ENCODE data around the gene KMT2E. TPM values are rescaled to one million over a fixed set of nuclear protein-coding genes. Genes with fewer than 3 reads are reported as not detected.

Gene KMT2E
- total RNA-seq, 1 experiment from 2014 or later, result 38.2 TPM

DNA sequence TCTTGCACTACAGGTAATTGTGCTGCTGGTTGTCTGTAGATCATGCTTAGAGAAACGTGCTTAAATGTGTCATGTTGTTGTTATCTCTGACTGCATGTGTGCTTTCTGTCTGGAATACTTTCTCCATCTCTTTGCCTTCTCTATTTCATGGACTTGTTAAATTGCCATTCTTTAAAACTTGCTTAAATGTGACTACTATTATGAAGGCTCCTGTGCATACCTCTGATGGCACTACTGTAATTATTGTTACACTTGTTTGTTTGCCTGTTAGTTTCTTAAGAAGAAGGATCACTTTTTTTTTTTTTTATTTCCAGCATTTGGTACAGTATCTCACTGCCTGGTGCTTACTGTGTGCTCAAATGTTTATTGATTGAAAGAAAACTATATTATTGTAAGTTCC lies 41.6 kb downstream of the KMT2E start:
- Histone ChIP-seq H3K23me2 (ENCODE audit: insufficient read length, low read depth, low read length, poor library complexity, severe bottlenecking) (no peaks in the 10 kb centered on the region), H3K4me1 (ENCODE audit: insufficient read depth, low read length) (no peaks in the 10 kb centered on the region; the same call in 1 of the 2 replicates), H3K27me3 (ENCODE audit: insufficient read depth, low read length) (no peaks in the 10 kb centered on the region), H3K23ac (ENCODE audit: insufficient read length, low read depth, low read length) (no peak overlapping the region), H2BK20ac (ENCODE audit: low read depth, low read length, poor library complexity, severe bottlenecking) (no peak overlapping the region), H4K20me1 (ENCODE audit: control insufficient read depth, insufficient read depth, insufficient read length) (no peaks in the 10 kb centered on the region), H3K79me2 (ENCODE audit: insufficient read depth, low read length) (peaks cover 4% of the 10 kb centered on the region; the same call in 1 of the 2 replicates), H2BK5ac (ENCODE audit: insufficient read length, low read length) (no peak overlapping the region), H3K56ac (ENCODE audit: insufficient read length, low read depth, low read length) (no peak overlapping the region), H3K4me2 (ENCODE audit: insufficient read depth, insufficient read length, low read length) (no peak overlapping the region), H3K9me3 (ENCODE audit: control insufficient read depth, low read depth, low read length) (no peaks in the 10 kb centered on the region), H2BK15ac (ENCODE audit: low read depth, low read length) (no peak overlapping the region), H2AFZ (ENCODE audit: low read length) (no peak overlapping the region), H3K27ac (ENCODE audit: insufficient read length, low read depth, low read length) (no peak overlapping the region), H4K5ac (ENCODE audit: insufficient read length, low read depth, low read length) (no peak overlapping the region), H2BK12ac (ENCODE audit: insufficient read length, low read depth, low read length) (no peak overlapping the region), H3K14ac (ENCODE audit: insufficient read depth, low read length) (no peak overlapping the region), H3K9ac (ENCODE audit: extremely low read depth, insufficient read length, low read length) (no peak overlapping the region), H4K91ac (ENCODE audit: insufficient read length, low read depth, low read length) (no peak overlapping the region), H2AK5ac (ENCODE audit: insufficient read length, low read length) (no peak overlapping the region), H2BK120ac (ENCODE audit: low read depth, low read length, poor library complexity, severe bottlenecking) (no peak overlapping the region), H3K4ac (ENCODE audit: low read depth, low read length) (no peak overlapping the region), H3K79me1 (ENCODE audit: insufficient read depth, low read depth, low read length, poor library complexity, severe bottlenecking) (peaks cover 3% of the 10 kb centered on the region), H3T11ph (ENCODE audit: low read length) (no peak overlapping the region), H4K8ac (replicated peaks; ENCODE audit: insufficient read length, low read depth, low read length) (no peak overlapping the region), H3K18ac (ENCODE audit: insufficient read length, low read depth, low read length) (no peak overlapping the region)
- H3K27ac Mint-ChIP-seq, result peak overlapping the region in 1 of 3 experiments; percentile 15; a peak in 1 of 7 replicates
- peaks cover 15 to 20% of the 10 kb centered on the region in 2 experiments for H3K4me1 Mint-ChIP-seq
- peaks cover 6 to 35% (median 27%) of the 10 kb centered on the region in 3 experiments; a peak in 6 of 7 replicates for H3K36me3 Mint-ChIP-seq (ENCODE audit: insufficient read depth in 1 of 3, low read depth in 3 of 3)
- no peak overlapping the region for H3K4me3 Mint-ChIP-seq
- no peaks in the 10 kb centered on the region for H3K27me3 Mint-ChIP-seq (ENCODE audit: low read depth)
- WGBS (ENCODE audit: extremely low coverage, insufficient read length, low lambda C conversion rate), result no CpG with 5 or more reads among the region's 1 CpG
- TF ChIP-seq CTCF (conservative IDR thresholded peaks at IDR 0.05), result no peak
- no peak for DNase-seq
- H3K9me3 Mint-ChIP-seq, result no peaks in the 10 kb centered on the region
